GM19238 (cell line): ENCODE results near the gene DOCK3.

Source experiments
- DNase-seq: peaks from one replicate; pipeline ENCODE4 v3.0.0; 2011; ENCODE audit warnings: low spot score; ENCODE audit not compliant: insufficient read length

The DOCK3 gene

GRCh38 chr3:51396401-51396800, 721.7 kb downstream of the DOCK3 start:
- DNase-seq = no peak

DNA sequence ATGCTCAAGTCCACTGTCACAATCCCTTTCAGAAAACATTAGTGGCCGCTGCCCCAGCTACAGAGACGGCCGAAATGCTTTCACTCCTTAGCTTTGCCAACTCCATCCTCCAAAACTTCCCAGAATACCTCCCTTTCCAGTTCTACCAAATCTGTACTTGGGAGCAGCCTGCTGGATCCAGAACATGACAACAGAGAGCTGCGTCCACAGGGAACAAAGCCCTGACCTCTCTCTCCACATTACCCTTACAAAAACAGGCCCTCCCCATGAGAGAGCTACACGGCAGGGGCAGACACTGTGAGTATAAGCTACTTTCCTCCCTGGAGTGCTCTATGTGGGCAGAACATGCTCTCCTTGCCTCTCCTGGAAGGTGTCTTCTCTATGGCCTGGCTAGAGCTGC, 722.7 kb downstream of the DOCK3 start:
- no peak for DNase-seq

DNA sequence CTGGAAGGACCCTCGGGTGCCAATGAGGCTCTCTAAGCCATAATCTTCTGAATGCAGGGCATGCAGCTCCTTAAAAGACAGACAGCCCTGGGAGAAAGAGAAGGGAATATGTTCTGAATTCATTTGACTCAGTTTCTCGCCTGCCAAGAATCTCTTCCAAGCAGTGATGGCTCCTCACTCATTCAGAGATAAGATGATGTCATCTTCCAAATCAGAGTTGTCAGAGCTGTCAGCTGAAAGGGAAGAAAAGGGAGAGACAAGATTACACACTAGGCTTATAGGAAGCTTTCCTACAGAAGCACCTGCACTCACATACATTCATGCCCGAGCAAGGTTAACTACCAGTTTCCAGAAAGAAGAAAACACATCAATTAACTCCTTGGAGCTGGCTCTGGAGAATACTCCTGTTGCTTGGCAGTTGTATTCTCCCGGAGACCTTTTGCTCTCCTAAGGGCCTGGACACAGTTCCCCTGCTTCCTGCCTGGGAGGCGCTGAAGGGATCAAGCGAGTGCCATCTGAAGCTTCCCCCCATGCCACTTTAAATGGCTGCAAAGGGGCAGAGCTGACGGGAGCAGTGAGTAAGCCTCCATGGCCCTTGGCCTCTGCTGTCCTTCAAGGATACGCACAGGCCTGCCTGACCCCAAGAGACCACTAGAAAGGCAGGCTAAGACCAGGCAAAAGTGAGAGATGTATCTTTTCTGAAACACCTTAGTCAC, 724.0 kb downstream of the DOCK3 start:
- DNase-seq = no peak

GRCh38 chr3:51400166-51400565, 725.4 kb downstream of the DOCK3 start:
- DNase-seq = no peak

GRCh38 chr3:51401735-51402134, 727.0 kb downstream of the DOCK3 start:
- no peak for DNase-seq

GRCh38 chr3:51403675-51404074, 728.9 kb downstream of the DOCK3 start:
- DNase-seq = no peak

DNA sequence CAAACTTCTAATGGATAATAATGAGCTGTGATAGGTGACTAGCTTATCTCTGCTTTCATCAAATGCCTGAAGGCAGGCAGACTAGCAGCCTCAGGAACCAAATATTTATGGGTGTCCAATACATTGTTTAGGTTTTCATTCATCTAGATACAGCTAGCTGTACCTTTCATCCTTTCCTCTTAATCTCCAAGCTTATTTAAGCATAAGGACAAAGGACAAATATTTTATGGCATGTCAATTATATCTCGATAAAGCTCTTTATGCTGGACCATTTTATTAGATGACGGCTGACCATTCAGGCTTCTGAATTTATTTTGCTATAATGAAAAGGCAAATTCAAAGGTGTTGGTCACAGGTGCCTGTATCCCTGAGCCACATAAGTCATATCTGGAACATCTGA, 733.3 kb downstream of the DOCK3 start:
- DNase-seq = no peak

GRCh38 chr3:51408813-51409212, 734.1 kb downstream of the DOCK3 start:
- no peak for DNase-seq

DNA sequence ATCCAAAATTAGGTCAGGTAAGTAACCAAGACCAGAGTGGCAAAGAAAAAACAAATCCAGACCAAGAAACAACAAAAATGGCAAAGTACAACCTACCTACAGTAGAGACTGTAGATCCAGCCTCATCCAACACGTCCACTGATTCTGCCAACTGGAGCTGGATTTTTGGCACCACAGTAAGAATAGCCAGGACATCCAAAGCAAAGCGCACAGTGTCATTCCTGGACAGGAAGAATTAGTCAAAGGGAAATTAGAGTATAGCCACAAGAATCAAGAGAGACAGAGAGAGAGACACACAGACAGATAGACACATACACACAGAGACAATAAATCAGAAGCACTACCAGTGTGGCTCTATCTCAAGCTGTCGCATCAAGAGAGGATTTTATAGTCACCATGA, 747.5 kb downstream of the DOCK3 start:
- no peak for DNase-seq

GRCh38 chr3:51426921-51427320, 752.2 kb downstream of the DOCK3 start:
- no peak for DNase-seq

DNA sequence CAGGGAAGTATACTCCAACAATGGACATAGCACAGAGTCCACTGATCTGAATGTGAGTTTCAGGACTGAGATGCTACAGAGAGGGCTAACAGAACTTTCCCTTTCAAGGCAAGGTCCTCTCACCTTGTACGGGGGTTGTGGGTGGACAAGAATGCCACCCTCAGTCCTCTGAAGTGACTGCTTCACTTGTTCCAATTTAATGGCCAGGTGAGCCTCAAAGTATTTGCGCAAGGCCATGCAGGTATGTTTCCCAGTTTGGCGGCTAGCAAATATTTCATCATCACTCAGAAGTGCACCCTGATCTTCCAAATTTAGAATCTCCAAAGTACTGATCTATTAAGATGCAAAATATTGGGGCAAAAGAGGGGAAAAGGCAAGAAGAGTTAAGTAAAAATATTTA, 754.4 kb downstream of the DOCK3 start:
- DNase-seq = no peak
